Measurements from ENCODE around the gene FLT3LG.
"Not testable (repeated sequence)": the region's sequence is repeated elsewhere in the genome, so short reads cannot be mapped to it uniquely, and the experiment has no call there.

FLT3LG gene

GRCh38 chr19:49441210-49441959 lies 32.6 kb upstream of the FLT3LG start, which contains the start of gene SLC17A7:
TSS of gene SLC17A7 (minus strand) at chr19:49441527. CDS start at chr19:49441379, 148 bp downstream.
- peak; percentile 60 for DNase-seq

DNA sequence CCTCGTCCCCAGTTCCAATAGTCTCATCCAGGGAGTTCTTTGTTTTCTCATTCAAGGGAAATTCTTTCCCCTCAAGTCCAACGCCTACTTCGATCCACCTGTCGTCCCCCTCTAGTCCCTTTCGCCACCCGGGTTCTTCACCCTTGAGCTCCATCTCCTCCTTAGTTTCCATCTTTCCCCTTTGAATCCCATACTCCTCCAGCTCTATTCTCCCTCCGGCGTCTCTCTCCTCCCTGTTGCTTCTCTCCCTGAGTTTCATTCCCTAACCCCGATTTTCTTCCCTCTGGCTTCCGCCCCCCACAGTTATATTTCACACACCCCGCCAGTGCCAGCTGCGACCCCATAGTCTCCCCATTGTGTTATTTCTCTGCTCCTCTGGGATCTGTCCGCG lies 32.1 kb upstream of the FLT3LG start:
- no peak for DNase-seq

DNA sequence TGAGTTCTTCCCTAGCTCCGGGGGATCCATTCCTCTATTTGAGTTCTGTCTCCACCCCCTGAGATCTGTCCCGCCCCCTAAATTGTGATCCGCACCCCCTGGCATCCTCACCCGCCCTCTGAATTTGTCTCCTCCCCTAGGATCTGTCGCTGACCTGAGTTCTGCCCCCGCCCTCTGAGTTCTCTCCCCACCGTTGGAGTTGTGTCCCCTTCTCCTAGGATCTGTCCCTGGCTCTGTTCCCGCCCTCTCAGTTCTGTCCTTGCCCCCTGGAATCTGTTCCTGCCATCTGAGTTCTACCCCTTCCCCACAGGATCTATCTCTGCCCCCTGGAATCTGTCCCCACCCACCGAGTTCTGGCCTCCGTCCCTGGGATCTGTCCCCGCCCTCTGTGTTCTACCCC lies 31.7 kb upstream of the FLT3LG start:
- peak; percentile 47 for DNase-seq

GRCh38 chr19:49442771-49443365 lies 31.1 kb upstream of the FLT3LG start:
- DNase-seq: peak; percentile 81

DNA sequence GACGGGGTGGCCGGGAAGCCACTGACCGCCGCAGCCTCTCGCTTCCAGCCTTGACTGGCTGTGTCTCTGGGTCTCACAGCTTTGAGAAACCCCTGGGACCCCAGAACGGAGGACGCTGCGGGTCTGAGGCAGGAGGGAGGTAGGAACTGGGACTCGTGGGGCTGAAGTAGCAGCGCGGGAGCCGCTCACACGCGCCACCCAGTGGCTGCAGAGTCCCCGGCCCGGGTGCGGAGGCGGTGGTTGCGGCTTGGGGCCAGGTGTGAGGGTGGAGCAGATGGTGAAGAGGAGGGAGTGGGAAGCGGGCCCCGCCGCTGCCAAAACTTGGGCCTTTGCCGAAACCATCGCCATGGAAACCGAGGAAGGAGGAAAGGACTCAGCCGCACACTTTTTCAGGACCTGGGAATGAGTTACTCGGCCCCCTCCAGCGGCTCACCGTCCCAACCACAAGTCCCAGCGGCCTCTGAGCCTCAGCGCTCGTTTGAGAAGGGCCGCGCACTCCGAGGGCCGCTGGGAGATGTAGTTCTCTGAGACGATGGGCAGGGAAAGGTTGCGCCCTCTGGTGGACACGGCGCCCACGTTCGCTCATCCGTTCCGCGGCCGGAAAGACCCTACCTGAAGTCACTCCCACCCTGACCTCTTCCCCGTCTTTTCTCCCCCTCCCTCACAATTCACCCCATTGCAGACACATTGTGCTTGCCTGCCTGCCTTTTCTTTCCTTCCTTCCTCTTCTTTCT lies 30.5 kb upstream of the FLT3LG start:
- peak; percentile 95 for DNase-seq

DNA sequence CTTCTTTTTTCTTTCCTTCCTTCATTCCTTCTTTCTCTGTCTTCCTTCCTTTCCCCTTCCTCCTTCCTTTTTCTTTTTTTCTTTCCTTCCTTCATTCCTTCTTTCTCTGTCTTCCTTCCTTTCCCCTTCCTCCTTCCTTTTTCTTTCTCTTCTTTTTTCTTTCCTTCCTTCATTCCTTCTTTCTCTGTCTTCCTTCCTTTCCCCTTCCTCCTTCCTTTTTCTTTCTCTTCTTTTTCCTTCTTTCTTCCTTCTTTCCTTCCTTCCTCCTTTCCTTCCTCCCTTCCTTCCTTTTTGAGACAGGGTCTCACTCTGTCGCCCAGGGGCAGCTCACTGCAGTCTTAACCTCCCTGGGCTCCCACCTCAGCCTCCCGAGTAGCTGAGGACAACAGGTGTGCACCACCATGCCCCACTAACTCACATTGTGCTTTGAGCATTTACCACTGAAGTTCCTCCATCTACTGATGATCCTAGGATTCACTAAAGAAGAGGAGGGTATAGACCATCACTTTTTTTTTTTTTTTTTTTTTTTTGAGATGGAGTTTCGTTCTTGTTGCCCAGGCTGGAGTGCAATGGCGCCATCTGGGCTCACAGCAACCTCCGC lies 29.8 kb upstream of the FLT3LG start:
- DNase-seq: not testable (repeated sequence)

- DNase-seq: no peak
Measured at GRCh38 chr19:49445997-49446396, 28.0 kb upstream of the FLT3LG start.

GRCh38 chr19:49447485-49448431 lies 26.3 kb upstream of the FLT3LG start:
- peak; percentile 62 for DNase-seq

GRCh38 chr19:49448432-49448786 lies 25.6 kb upstream of the FLT3LG start:
- DNase-seq: no peak

GRCh38 chr19:49450405-49450804 lies 23.6 kb upstream of the FLT3LG start:
- no peak for DNase-seq

- peak; percentile 97 for DNase-seq
Measured at GRCh38 chr19:49451430-49452181, 22.4 kb upstream of the FLT3LG start, which contains the start of gene PIH1D1. TSS of gene PIH1D1 (minus strand) at chr19:49451814. CDS start at chr19:49451574, 240 bp downstream.

GRCh38 chr19:49453013-49453756 lies 20.8 kb upstream of the FLT3LG start, which contains the start of gene ALDH16A1:
TSS of gene ALDH16A1 (plus strand) at chr19:49453225. CDS start at chr19:49453332, 107 bp downstream.
- peak; percentile 98 for DNase-seq

DNA sequence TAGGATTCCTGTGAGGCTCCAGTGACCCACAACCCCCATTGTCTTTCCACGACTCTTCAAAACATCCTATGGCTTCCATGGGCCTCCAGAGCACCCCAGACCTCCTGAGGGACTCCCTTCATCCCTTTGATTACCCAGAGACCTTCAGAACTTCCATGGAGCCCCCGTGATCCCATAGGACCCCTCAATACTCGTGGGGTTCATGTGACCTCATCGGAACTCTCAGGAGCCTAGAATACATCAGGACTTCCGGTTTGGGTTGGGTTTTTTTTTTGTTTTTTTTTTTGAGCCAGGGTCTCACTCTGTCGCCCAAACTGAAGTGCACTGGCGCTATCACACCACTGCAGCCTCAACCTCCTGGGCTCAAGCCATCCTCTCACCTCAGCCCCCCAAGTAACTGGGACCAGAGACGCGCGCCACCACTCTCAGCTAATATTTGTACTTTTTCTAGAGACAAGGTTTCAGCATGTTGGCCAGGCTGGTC lies 20.2 kb upstream of the FLT3LG start:
- peak; percentile 23 for DNase-seq

GRCh38 chr19:49455773-49456172 lies 18.2 kb upstream of the FLT3LG start:
- DNase-seq: no peak

GRCh38 chr19:49456326-49456725 lies 17.7 kb upstream of the FLT3LG start:
- no peak for DNase-seq

DNA sequence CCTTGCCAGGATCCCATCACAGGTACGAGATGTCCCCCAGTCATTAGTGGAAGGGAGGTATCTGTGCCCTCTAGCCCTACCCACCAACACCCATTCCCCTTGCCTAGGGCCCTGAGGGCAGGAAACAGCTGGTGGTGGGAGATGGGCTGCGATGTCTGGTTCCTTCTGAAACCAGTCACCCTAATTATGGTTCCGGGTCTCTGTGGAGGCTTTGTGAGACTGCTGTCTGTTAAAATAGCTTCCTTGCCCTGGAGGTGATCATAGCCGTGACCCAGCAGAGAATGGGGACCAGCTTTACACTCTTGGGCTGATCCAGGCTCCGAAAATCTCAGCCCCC lies 15.5 kb upstream of the FLT3LG start:
- DNase-seq: no peak

- no peak for DNase-seq
Measured at GRCh38 chr19:49459388-49459787, 14.6 kb upstream of the FLT3LG start.

DNA sequence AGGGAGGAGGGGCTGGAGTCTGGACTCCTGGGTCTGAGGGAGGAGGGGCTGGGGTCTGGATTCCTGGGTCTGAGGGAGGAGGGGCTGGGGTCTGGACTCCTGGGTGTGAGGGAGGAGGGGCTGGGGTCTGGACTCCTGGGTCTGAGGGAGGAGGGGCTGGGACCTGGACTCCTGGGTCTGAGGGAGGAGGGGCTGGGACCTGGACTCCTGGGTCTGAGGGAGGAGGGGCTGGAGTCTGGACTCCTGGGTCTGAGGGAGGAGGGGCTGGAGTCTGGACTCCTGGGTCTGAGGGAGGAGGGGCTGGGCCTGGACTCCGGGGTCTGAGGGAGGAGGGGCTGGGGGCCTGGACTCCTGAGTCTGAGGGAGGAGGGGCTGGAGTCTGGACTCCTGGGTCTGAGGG lies 12.9 kb upstream of the FLT3LG start:
- DNase-seq: not testable (repeated sequence)

- no peak for DNase-seq
Measured at GRCh38 chr19:49461656-49462055, 12.4 kb upstream of the FLT3LG start.

- DNase-seq: no peak
Measured at GRCh38 chr19:49462492-49462891, 11.5 kb upstream of the FLT3LG start.

All from stimulated activated CD4-positive, alpha-beta T cell treated with anti-CD3 and anti-CD28 coated beads, Interleukin-15, amount 100 ng/mL, for 24 hours (primary cell).